K562 (cell line): Measurements from ENCODE around the gene ANKH. TPM values are rescaled to one million over a fixed set of nuclear protein-coding genes. Genes with fewer than 3 reads are reported as not detected.
"Not testable (repeated sequence)": the region's sequence is repeated elsewhere in the genome, so short reads cannot be mapped to it uniquely, and the experiment has no call there.

Source experiments
- ATAC-seq: fragments of 200-7000 bp; cut with Tn5 transposase; 3 replicates; pipeline ENCODE4 v1.9.1; 2020; ENCODE audit warnings: moderate library complexity
- BruUV-seq: library from RNA; stranded (reverse); fragments of 400-500 nt; replicated peaks from 2 replicates; lab custom pipeline; 2021; lab: Mats Ljungman, UMichigan
- CTCF ChIA-PET: fragments of 300-600 bp; formaldehyde crosslinking; extraction: SDS; loops from one replicate; lab custom pipeline; 2021; ENCODE audit warnings: low intra/inter-chr PET ratio; lab: Yijun Ruan, JAX
- POLR2A ChIA-PET: fragments of 300-600, 350-650 bp; sonication (Branson Sonifier 250); formaldehyde crosslinking; extraction: SDS; loops from one replicate; lab custom pipeline; 2021; ENCODE audit warnings: antibody characterized with exemption, inconsistent platforms; lab: Yijun Ruan, JAX
- DNase-seq, 4 experiments: peaks; one replicate each; pipeline versions ENCODE4 v3.0.0 to v3.0.0-alpha.2; 2011 to 2018; ENCODE audit warnings: low spot score in 3 of 4, mixed read lengths in 3 of 4; ENCODE audit errors: extremely low read depth in 1 of 4
- FAIRE-seq: peaks from 2 replicates; lab custom pipeline; 2011; peaks lifted over from hg19 to GRCh38; lab: Jason Lieb, UNC
- H2AFZ ChIP-seq: 2 replicates; pipeline ENCODE4 v1.6.0; 2011; ENCODE audit warnings: low read depth, low read length, control low read depth, inconsistent platforms
- H3K27ac ChIP-seq: fragments of 200-600 bp; 3 replicates; pipeline ENCODE4 v1.8.0; 2011; ENCODE audit warnings: low read depth, mild to moderate bottlenecking, control low read depth, inconsistent platforms, low read length, moderate library complexity, mixed read lengths; ENCODE audit errors: extremely low read depth
- H3K27me3 ChIP-seq, 2 experiments: fragments of 300-600 bp in 1 of 2; 2 replicates in 1 of 2; 3 replicates in 1 of 2; pipeline versions ENCODE4 v1.6.0 to v1.8.0; 2011; ENCODE audit warnings: inconsistent platforms in 2 of 2, low read length in 2 of 2, mild to moderate bottlenecking in 1 of 2, mixed read lengths in 1 of 2, moderate library complexity in 1 of 2; ENCODE audit not compliant: control insufficient read depth in 2 of 2, insufficient read depth in 2 of 2
- H3K36me3 ChIP-seq: fragments of 300-600 bp; 3 replicates; pipeline ENCODE4 v1.8.0; 2011; ENCODE audit warnings: mild to moderate bottlenecking, low read length, inconsistent platforms; ENCODE audit not compliant: control insufficient read depth, insufficient read depth
- H3K4me1 ChIP-seq, 2 experiments: fragments of 200-600 bp in 1 of 2; replicated peaks in 1 of 2; 2 replicates in 1 of 2; 3 replicates in 1 of 2; pipeline versions ENCODE4 v1.5.1 to v1.8.0; 2011; ENCODE audit warnings: inconsistent platforms in 2 of 2, low read length in 2 of 2, mild to moderate bottlenecking in 1 of 2, mixed read lengths in 1 of 2, moderate library complexity in 1 of 2; ENCODE audit not compliant: control insufficient read depth in 2 of 2, insufficient read depth in 2 of 2
- H3K4me2 ChIP-seq: 2 replicates; pipeline ENCODE4 v1.6.1; 2011; ENCODE audit warnings: low read length, control low read depth, inconsistent platforms, mixed read lengths; ENCODE audit not compliant: insufficient read depth
- H3K4me3 ChIP-seq: fragments of 200-600 bp; sonication (generic), shearing (Covaris generic); 2 replicates; pipeline ENCODE4 v1.5.1; 2016; ENCODE audit warnings: control low read depth, inconsistent platforms
- H3K79me2 ChIP-seq: fragments of 200-600 bp; 3 replicates; pipeline ENCODE4 v1.8.0; 2011; ENCODE audit warnings: low read length, inconsistent platforms; ENCODE audit not compliant: control insufficient read depth, insufficient read depth
- H3K9ac ChIP-seq, 2 experiments: 2 replicates each; pipeline versions ENCODE4 v1.6.0 to v1.6.1; 2011; ENCODE audit warnings: low read depth in 2 of 2, low read length in 2 of 2, control low read depth in 1 of 2, inconsistent platforms in 1 of 2, mild to moderate bottlenecking in 1 of 2, mixed read lengths in 1 of 2; ENCODE audit not compliant: insufficient read depth in 1 of 2
- H3K9me1 ChIP-seq: one replicate; pipeline ENCODE4 v1.6.0; 2011; ENCODE audit warnings: inconsistent platforms, mild to moderate bottlenecking, low read length, moderate library complexity; ENCODE audit not compliant: control insufficient read depth, insufficient read depth
- H3K9me3 ChIP-seq: replicated peaks from 2 replicates; pipeline ENCODE4 v1.5.1; 2011; ENCODE audit warnings: low read depth, low read length, inconsistent platforms; ENCODE audit not compliant: control insufficient read depth, insufficient read depth
- H4K20me1 ChIP-seq: replicated peaks from 2 replicates; pipeline ENCODE4 v1.6.1; 2011; ENCODE audit warnings: low read length, inconsistent platforms, mixed read lengths; ENCODE audit not compliant: control insufficient read depth, insufficient read depth
- ADNP ChIP-seq: fragments of 200-800 bp; sonication (Bioruptor generic); IDR thresholded peaks from 2 replicates; pipeline ENCODE4 v1.6.1; 2016; ENCODE audit warnings: missing genetic modification characterization, missing compliant biosample characterization
- BRD9 ChIP-seq: fragments of 450-650 bp; IDR thresholded peaks from 2 replicates; pipeline ENCODE4 v1.6.1; 2018; ENCODE audit warnings: low read depth; ENCODE audit not compliant: partially characterized antibody
- CTBP1 ChIP-seq: fragments of 450-650 bp; IDR thresholded peaks from 2 replicates; pipeline ENCODE4 v1.6.1; 2016; ENCODE audit warnings: borderline replicate concordance
- HDAC8 ChIP-seq: fragments of 450-650 bp; IDR thresholded peaks from 2 replicates; pipeline ENCODE4 v1.6.1; 2016; ENCODE audit warnings: mild to moderate bottlenecking, missing genetic modification characterization, moderate library complexity, missing compliant biosample characterization
- KLF1 ChIP-seq: fragments of 450-650 bp; IDR thresholded peaks from 2 replicates; pipeline ENCODE4 v1.6.1; 2016; ENCODE audit warnings: missing genetic modification characterization, missing compliant biosample characterization
- MAZ ChIP-seq, 2 experiments: fragments of 450-650 bp in 1 of 2; sonication (generic) in 1 of 2; formaldehyde crosslinking; IDR thresholded peaks in 1 of 2; conservative IDR thresholded peaks in 1 of 2; 2 replicates each; pipeline versions ENCODE4 v1.4.0 to v1.5.0; 2020; ENCODE audit warnings: mild to moderate bottlenecking in 1 of 2, missing genetic modification reagents in 1 of 2
- MBD2 ChIP-seq: sonication (generic); IDR thresholded peaks from 2 replicates; pipeline ENCODE4 v1.6.1; 2016; ENCODE audit warnings: low read depth, borderline replicate concordance
- MCM2 ChIP-seq: fragments of 450-650 bp; IDR thresholded peaks from 2 replicates; pipeline ENCODE4 v1.6.1; 2017; ENCODE audit warnings: low read depth, mild to moderate bottlenecking
- PHF20 ChIP-seq: fragments of 450-650 bp; IDR thresholded peaks from 2 replicates; pipeline ENCODE4 v1.6.1; 2018; ENCODE audit not compliant: partially characterized antibody
- PRMT5 ChIP-seq: sonication (generic); formaldehyde crosslinking; IDR thresholded peaks from 2 replicates; pipeline ENCODE4 v1.5.0; 2020; ENCODE audit warnings: missing genetic modification reagents
- RBM14 ChIP-seq: fragments of 200-400 bp; formaldehyde crosslinking; IDR thresholded peaks from 2 replicates; pipeline ENCODE4 v1.6.1; 2018; ENCODE audit warnings: low read depth, mild to moderate bottlenecking, low read length, moderate library complexity, borderline replicate concordance; ENCODE audit not compliant: insufficient read depth
- SIN3A ChIP-seq, 2 experiments: fragments of 150-350 bp in 1 of 2; IDR thresholded peaks; 2 replicates each; pipeline ENCODE4 v1.6.1; 2011 to 2016; ENCODE audit warnings: borderline replicate concordance in 2 of 2, low read depth in 2 of 2, low read length in 2 of 2, mild to moderate bottlenecking in 2 of 2, moderate library complexity in 2 of 2; ENCODE audit not compliant: control insufficient read depth in 1 of 2
- SNRNP70 ChIP-seq: fragments of 200-400 bp; formaldehyde crosslinking; optimal IDR thresholded peaks from 2 replicates; pipeline ENCODE3; 2017; ENCODE audit warnings: low read depth, low read length
- ZNF324 ChIP-seq: fragments of 250-450 bp; sonication (Bioruptor Pico); IDR thresholded peaks from 2 replicates; pipeline ENCODE4 v1.4.0; 2020; ENCODE audit warnings: mild to moderate bottlenecking
- WGBS: fragments of 100-300 bp; shearing (Covaris generic); methylation state at CpG from one replicate; pipeline ENCODE4 v1.1.6; 2016; ENCODE audit warnings: low coverage, mixed read lengths; ENCODE audit not compliant: insufficient coverage; ENCODE audit errors: missing lambda C conversion rate; 5-methylcytosine and 5-hydroxymethylcytosine counted together
- in situ Hi-C: fragments of 300-500 bp; cut with MboI; formaldehyde crosslinking; loops from 4 replicates; pipeline ENCODE4 v1.15.0; 2018; ENCODE audit warnings: inconsistent platforms, mixed read lengths
- intact Hi-C: fragments of 100-400 bp; cut with micrococcal nuclease; formaldehyde crosslinking; loops from 2 replicates; pipeline ENCODE4 v1.14.2; 2022
- polyA plus RNA-seq, 8 experiments: library from polyadenylated mRNA; depleted of rRNA in 4 of 8; stranded (reverse) in 5 of 8; unstranded in 3 of 8; fragments of >200 nt; fragmentation: Nextera tagmentation in 2 of 8; fragmentation: Illumina TruSeq in 1 of 8; extraction: Ambion mirVana in 2 of 8; extraction: Trizol in 1 of 8; gene quantifications; 2 replicates each; pipeline versions ENCODE4 v1.2.1 to v1.2.3, GENCODE V29; 2011 to 2014; ENCODE audit warnings: inconsistent platforms in 1 of 8, missing spikeins in 1 of 8
- total RNA-seq, 7 experiments: library from RNA; depleted of rRNA in 6 of 7; stranded (reverse); fragments of >200 nt in 6 of 7; fragmentation: Illumina TruSeq in 2 of 7; extraction: Trizol in 2 of 7; gene quantifications; 2 replicates each; pipeline versions ENCODE4 v1.2.1 to v1.2.3, GENCODE V29; 2011 to 2021; ENCODE audit warnings: low replicate concordance in 1 of 7
- TF ChIP-seq, protein P1 (sequence below): fragments of 250-450 bp; sonication (Bioruptor Pico); IDR thresholded peaks from 2 replicates; pipeline ENCODE4 v1.5.0; 2022; ENCODE audit warnings: mild to moderate bottlenecking

The ANKH gene
- total and polyA plus RNA-seq, 9 of the 15 experiments (the other 6 are each of a cell fraction or from before 2014, with no cell fraction given) = 0.79 to 12.2 (median 4.5) TPM

DNA sequence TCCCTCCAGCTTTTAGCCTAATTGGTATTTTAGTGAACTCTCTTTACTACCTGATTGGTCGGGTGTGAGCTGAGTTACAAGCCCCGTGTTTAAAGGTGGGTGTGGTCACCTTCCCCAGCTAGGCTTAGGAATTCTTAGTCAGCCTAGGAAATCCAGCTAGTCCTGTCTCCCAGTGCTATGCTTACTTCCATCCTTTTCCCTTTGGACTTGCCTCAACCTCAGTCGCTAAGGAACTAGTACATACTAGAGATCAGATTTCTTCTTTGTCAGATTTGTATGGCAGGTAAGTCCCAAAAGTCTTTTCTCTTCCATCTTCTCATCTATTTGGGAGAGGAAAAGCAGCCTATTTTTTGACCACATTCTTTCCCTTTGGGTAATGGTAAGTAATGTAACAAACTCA, 22.6 kb downstream of the ANKH start:
- CTCF ChIA-PET = not testable (repeated sequence)

GRCh38 chr5:14848385-14848784, 23.2 kb downstream of the ANKH start:
- Histone ChIP-seq H2AFZ (no peak overlapping the region), H3K79me2 (no peaks in the 10 kb centered on the region), H3K4me3 (no peak overlapping the region), H3K4me2 (no peak overlapping the region), H3K9ac (no peak overlapping the region), H3K27me3 (peaks cover 17 to 29% of the 10 kb centered on the region in 2 experiments), H3K9me3 (no peaks in the 10 kb centered on the region)
- POLR2A ChIA-PET = interaction anchor here (0.6 kb wide), 1 partner anchor 23 kb away, joined by 3 read pairs; no protein-coding TSS in a partner anchor
- BruUV-seq = no TSS peak
- FAIRE-seq = no peak
- WGBS = 25% methylated on average over 21 of the region's 21 CpGs
- no peak for DNase-seq
- TF ChIP-seq PHF20 = no peak
- TF ChIP-seq, protein P1, sequence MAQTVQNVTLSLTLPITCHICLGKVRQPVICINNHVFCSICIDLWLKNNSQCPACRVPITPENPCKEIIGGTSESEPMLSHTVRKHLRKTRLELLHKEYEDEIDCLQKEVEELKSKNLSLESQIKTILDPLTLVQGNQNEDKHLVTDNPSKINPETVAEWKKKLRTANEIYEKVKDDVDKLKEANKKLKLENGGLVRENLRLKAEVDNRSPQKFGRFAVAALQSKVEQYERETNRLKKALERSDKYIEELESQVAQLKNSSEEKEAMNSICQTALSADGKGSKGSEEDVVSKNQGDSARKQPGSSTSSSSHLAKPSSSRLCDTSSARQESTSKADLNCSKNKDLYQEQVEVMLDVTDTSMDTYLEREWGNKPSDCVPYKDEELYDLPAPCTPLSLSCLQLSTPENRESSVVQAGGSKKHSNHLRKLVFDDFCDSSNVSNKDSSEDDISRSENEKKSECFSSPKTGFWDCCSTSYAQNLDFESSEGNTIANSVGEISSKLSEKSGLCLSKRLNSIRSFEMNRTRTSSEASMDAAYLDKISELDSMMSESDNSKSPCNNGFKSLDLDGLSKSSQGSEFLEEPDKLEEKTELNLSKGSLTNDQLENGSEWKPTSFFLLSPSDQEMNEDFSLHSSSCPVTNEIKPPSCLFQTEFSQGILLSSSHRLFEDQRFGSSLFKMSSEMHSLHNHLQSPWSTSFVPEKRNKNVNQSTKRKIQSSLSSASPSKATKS (CRISPR knock-in tag) = no peak
- no peak for TF ChIP-seq ADNP
- TF ChIP-seq MAZ (CRISPR knock-in tag; conservative IDR thresholded peaks at IDR 0.05 in 1 of 2, IDR thresholded peaks at IDR 0.05 in 1 of 2) = no peak
- no peak for TF ChIP-seq MBD2
- TF ChIP-seq SIN3A (IDR thresholded peaks at IDR 0.05; ENCODE audit: borderline replicate concordance in 2 of 2, control insufficient read depth in 1 of 2, low read depth in 2 of 2, low read length in 2 of 2) = no peak
- no peak for TF ChIP-seq HDAC8 (tag)
- TF ChIP-seq PRMT5 (CRISPR knock-in tag) = no peak
- no peak for TF ChIP-seq MCM2
- no peak for TF ChIP-seq RBM14
- TF ChIP-seq CTBP1 = no peak
- TF ChIP-seq KLF1 (tag) = no peak
- TF ChIP-seq BRD9 = no peak
- TF ChIP-seq ZNF324 (CRISPR knock-in tag) = no peak
- TF ChIP-seq SNRNP70 = no peak
- TF ChIP-seq, all 486 proteins: peak for 0
- CTCF ChIA-PET = no interaction called here
- no peak overlapping the region for H3K27ac ChIP-seq
- H3K36me3 ChIP-seq = no peaks in the 10 kb centered on the region
- H4K20me1 ChIP-seq = peaks cover 13% of the 10 kb centered on the region
- intact Hi-C loops = no loop called here
- ATAC-seq = no peak
- in situ Hi-C loops = no loop called here
- no peaks in the 10 kb centered on the region for H3K4me1 ChIP-seq
- no peaks in the 10 kb centered on the region for H3K9me1 ChIP-seq

More for the DNA sequence above, 22.6 kb downstream of the ANKH start:
- H3K27ac ChIP-seq, ATAC-seq, H3K79me2 ChIP-seq, H3K4me1 ChIP-seq, FAIRE-seq, DNase-seq, H3K4me3 ChIP-seq, in situ Hi-C loops, H3K4me2 ChIP-seq, H3K9me3 ChIP-seq, H3K9ac ChIP-seq, BruUV-seq, H3K9me1 ChIP-seq, intact Hi-C loops, H3K36me3 ChIP-seq, H2AFZ ChIP-seq: not testable (repeated sequence)
- POLR2A ChIA-PET = interaction anchor here (0.8 to 1.3 kb wide), 3 partner anchors 9 to 20 kb away, joined by 3 to 5 read pairs (median 5); no protein-coding TSS in a partner anchor
- Histone ChIP-seq H3K27me3 (peaks cover 17 to 29% of the 10 kb centered on the region in 2 experiments), H4K20me1 (peaks cover 13% of the 10 kb centered on the region)
- WGBS = 0% methylated on average over 3 of the region's 3 CpGs
